ENCODE measurements around the gene PLPP4. TPM values are rescaled to one million over a fixed set of nuclear protein-coding genes. Genes with fewer than 3 reads are reported as not detected.

Gene PLPP4
- total RNA-seq, 1 donor from 2014 or later = 0.27 TPM

DNA sequence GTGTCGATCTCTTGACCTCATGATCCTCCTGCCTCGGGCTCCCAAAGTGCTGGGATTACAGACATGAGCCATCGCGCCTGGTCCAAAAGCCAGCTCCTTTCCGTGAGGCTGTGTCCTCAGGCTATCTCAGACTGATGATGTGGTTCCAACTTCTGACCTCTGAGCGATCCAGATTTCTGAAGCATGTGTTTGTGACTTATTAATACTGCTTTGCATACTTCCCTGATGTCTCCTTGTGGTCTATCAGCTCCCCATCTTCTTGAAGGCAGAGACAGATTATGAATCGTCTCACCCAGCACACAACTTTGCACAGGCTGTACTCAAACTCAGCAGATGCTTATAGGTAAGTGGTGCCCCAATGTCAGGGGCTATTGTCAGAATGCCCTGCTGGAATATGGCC is 2.0 kb upstream of the PLPP4 start:
- intact Hi-C loops (cut with DNase I) = no loop called here
- DNase-seq (ENCODE audit: low spot score) = no peak

GRCh38 chr10:120455606-120456005 is 1.4 kb upstream of the PLPP4 start:
- intact Hi-C loops (cut with DNase I) = no loop called here

GRCh38 chr10:120456143-120456625 is 843 bp upstream of the PLPP4 start:
- intact Hi-C loops (cut with DNase I) = no loop called here
- no peak for DNase-seq (ENCODE audit: low spot score)

More at GRCh38 chr10:120455606-120456005, 1.4 kb upstream of the PLPP4 start:
- no peak for DNase-seq (ENCODE audit: low spot score)

- no peak for DNase-seq (ENCODE audit: low spot score)
- intact Hi-C loops (cut with DNase I) = no loop called here
Measured at GRCh38 chr10:120457431-120458172, 575 bp downstream of the PLPP4 start.

DNA sequence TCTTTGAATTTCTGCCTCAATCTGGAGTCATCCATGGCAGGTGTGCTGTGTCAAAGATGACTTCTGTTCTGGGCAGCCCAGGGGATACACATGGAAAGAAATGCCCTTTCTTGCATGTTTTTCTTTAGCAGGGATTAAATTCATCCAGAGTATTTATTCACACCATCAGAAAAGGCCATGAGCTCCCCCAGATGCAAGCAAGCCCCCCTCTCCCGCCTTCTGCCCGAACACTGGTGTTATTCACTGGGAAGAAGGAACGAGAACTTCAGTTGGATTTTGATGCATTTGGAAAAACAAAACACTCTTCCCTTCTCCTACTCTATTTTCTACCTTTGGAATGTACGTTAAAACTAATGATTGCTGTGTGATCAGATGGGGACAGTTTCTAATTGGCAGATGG is 1.4 kb downstream of the PLPP4 start:
- DNase-seq (ENCODE audit: low spot score) = no peak
- intact Hi-C loops (cut with DNase I) = no loop called here

DNA sequence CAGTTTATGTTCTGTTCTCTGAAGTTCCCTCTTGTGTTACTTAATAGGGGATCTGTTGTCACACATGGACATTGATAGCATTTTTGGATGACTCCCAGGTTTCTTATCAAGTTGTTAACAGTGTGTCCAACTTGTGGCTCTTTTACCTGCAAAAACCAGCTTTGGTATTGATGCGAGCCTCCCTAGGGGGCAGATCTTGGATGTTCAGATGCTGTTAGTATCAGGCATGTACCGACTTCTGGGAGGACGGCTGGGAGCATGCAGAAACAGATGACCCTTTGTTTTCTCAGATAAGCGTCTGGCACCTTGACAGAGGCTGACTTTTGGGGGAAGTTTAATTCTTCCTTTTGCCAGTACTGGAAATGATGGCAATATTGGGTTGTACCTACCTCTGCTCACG is 2.2 kb downstream of the PLPP4 start:
- intact Hi-C loops (cut with DNase I) = no loop called here
- DNase-seq (ENCODE audit: low spot score) = no peak

GRCh38 chr10:120460186-120460585 is 3.2 kb downstream of the PLPP4 start:
- no peak for DNase-seq (ENCODE audit: low spot score)
- intact Hi-C loops (cut with DNase I) = no loop called here

DNA sequence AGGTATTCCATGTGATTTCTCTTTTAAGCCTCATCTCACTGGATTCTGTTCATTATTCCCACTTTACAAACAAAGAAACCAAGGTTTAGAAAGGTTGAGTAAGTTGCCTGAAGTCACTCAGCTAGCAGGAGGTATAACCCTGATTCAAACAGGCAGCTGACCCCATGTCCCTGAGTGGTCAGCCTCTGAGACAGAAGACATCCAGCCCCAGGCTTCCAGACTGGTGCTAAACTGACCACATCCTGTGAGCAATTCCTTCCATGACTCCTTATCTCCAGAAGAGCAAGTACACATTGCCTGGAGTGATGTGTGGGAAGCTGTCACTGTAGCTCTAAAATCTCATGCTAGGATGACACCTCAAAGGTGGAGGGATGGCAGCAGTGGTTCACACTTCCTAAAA is 3.7 kb downstream of the PLPP4 start:
- intact Hi-C loops (cut with DNase I) = no loop called here
- no peak for DNase-seq (ENCODE audit: low spot score)

GRCh38 chr10:120462018-120462682 is 5.1 kb downstream of the PLPP4 start:
- intact Hi-C loops (cut with DNase I) = no loop called here
- DNase-seq (ENCODE audit: low spot score) = no peak

DNA sequence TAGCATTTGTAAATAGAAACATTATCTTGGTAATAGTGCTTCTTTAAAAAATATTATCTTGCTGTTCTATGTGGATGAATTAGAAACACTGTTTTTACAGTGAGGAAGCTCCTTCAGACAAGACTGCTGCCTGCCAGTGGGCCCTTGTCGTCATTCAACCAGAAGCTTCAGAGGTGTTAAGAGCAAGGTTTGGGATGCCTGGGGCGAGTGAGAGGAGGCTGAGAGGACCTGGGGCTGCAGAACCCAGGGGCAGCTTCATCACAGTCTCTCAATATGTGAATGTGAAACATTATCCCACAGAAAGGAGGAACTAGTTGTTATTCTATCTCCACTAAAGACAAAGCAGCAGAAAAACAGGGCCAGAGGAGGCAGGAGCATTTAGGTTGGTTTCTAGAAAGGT is 8.1 kb downstream of the PLPP4 start:
- intact Hi-C loops (cut with DNase I) = no loop called here
- no peak for DNase-seq (ENCODE audit: low spot score)

DNA sequence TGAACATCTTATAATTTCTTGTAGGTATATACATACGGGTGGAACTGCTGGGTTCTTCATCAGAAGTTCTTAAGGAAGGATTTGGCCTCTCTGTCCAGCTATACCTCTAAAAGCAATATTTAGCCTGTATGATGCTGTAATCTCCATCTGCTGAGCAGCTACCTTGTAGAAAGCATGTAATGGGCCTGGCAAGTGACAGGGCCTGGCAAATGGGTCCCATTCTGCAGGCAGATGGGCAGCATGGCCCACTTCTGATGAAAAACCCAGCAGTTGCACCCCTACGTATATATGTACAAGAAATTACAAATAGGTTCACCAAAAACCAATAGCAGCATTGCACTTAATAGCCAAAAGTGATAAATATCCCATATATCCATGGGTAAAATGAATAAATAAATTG is 9.0 kb downstream of the PLPP4 start:
- intact Hi-C loops (cut with DNase I) = no loop called here
- no peak for DNase-seq (ENCODE audit: low spot score)

- DNase-seq (ENCODE audit: low spot score) = no peak
- intact Hi-C loops (cut with DNase I) = no loop called here
Measured at GRCh38 chr10:120473593-120473992, 16.6 kb downstream of the PLPP4 start.

GRCh38 chr10:120474956-120475355 is 17.9 kb downstream of the PLPP4 start:
- no peak for DNase-seq (ENCODE audit: low spot score)
- intact Hi-C loops (cut with DNase I) = no loop called here

GRCh38 chr10:120475844-120476791 is 19.1 kb downstream of the PLPP4 start:
- intact Hi-C loops (cut with DNase I) = no loop called here
- no peak for DNase-seq (ENCODE audit: low spot score)

- no peak for DNase-seq (ENCODE audit: low spot score)
- intact Hi-C loops (cut with DNase I) = no loop called here
Measured at GRCh38 chr10:120477021-120477742, 20.2 kb downstream of the PLPP4 start.

DNA sequence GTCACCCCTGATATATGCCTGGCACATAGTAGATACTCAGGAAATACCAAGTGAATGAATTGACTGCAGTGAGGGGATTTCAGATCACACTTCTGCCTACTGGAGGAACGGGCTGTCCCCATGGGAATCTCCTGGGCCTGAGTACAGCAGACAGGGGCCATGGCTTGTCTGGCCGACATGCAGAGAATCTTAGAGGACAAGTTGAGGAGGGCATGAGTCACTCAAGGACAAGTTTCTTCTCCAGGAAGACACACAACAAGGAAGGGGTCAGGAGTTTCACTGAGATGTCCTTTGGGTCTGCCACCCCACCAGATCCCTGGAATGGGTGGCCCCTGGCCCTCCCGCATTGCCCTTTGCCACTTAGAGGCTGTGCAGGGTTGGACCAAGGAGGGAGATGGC is 20.7 kb downstream of the PLPP4 start:
- no peak for DNase-seq (ENCODE audit: low spot score)
- intact Hi-C loops (cut with DNase I) = no loop called here

GRCh38 chr10:120478386-120478785 is 21.4 kb downstream of the PLPP4 start:
- no peak for DNase-seq (ENCODE audit: low spot score)
- intact Hi-C loops (cut with DNase I) = no loop called here

DNA sequence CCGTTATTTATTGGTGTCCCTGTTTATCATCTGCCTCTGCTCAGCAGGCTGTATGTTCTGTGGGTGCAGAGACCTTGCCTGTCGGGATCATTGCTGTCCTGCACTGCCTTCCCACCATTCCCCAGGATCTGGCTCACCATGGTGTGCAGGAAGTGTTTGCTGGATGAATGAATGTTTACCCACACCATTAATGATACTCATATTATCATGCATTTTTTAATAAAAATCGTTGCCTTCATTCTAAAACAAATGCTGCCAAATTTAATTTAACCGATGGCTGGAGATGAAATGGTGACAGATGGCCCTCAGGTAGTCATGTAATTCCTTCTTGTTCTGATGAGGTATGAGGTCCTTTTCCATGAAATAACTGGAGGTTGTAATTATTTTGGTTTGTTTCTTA is 22.5 kb downstream of the PLPP4 start:
- no peak for DNase-seq (ENCODE audit: low spot score)
- intact Hi-C loops (cut with DNase I) = no loop called here

GRCh38 chr10:120480065-120480600 is 23.1 kb downstream of the PLPP4 start:
- no peak for DNase-seq (ENCODE audit: low spot score)
- intact Hi-C loops (cut with DNase I) = no loop called here

Measured in cardiac septum (tissue), 1 donor.